ENCODE measurements around the gene NRG2.

DNA sequence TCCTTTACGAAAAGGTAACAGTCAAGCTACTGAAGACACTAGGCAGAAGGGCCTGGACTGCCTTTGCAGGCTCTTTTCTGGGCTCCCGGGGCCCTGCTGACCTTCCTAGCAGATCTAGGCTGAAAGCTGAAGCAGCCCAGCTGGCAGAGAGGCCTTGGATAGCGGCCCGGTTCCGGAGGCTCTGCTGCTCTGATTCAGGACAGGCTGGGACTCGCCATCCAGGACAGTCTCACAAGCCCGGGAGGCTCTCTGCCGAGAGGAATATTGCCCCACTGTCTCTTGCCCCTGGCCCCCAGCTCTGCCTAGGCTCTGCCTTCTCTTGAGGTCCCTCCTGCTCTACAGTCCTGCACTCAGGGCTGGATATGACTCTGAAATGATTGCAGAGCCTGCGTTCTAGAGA lies 179.7 kb downstream of the NRG2 start:
- TF ChIP-seq, protein P1, sequence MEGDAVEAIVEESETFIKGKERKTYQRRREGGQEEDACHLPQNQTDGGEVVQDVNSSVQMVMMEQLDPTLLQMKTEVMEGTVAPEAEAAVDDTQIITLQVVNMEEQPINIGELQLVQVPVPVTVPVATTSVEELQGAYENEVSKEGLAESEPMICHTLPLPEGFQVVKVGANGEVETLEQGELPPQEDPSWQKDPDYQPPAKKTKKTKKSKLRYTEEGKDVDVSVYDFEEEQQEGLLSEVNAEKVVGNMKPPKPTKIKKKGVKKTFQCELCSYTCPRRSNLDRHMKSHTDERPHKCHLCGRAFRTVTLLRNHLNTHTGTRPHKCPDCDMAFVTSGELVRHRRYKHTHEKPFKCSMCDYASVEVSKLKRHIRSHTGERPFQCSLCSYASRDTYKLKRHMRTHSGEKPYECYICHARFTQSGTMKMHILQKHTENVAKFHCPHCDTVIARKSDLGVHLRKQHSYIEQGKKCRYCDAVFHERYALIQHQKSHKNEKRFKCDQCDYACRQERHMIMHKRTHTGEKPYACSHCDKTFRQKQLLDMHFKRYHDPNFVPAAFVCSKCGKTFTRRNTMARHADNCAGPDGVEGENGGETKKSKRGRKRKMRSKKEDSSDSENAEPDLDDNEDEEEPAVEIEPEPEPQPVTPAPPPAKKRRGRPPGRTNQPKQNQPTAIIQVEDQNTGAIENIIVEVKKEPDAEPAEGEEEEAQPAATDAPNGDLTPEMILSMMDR (IDR thresholded peaks at IDR 0.05): no peak
- no peak for TF ChIP-seq POLR2A (IDR thresholded peaks at IDR 0.05)

Measured in adrenal gland (tissue), 5 donors.